ENCODE results near the gene RNF145. TPM values are rescaled to one million over a fixed set of nuclear protein-coding genes. Genes with fewer than 3 reads are reported as not detected.

The RNF145 gene
- total RNA-seq, 2 donors from 2014 or later: 13.5 to 19.5 TPM

DNA sequence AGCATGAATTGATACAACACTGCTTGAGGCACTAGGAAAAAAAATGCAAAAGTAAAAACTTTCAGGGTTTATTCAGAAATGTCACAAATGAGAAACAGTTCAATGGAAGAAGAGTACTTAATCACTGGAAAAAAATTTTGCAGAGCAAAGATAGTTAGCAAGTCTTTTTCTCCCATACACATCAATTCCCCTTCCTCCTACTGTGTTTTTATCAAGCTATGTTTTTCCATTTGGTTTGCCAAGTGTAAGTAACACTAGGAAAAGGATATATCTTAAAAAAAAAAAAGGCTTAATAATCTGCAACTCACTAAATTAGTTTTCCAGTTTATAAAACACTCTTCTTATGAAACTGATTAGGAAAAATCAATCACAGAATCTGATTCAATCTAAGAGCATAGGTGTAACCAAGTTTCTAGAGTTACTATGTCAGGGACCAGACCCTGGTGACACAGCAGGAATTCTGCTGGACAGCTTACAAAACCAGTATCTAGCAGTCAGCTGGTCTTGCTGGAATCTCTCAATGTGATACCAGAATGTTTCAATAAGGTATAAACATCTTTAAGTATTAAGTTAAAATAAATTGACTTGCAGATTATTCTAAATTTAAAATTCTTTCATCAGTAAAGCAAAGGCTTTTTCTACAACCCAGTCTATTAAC lies 34.7 kb downstream of the RNF145 start:
- no peak for TF ChIP-seq POLR2A (IDR thresholded peaks at IDR 0.05)
- peaks cover 2% of the 10 kb centered on the region for H3K4me1 ChIP-seq
- no peak for DNase-seq
- ATAC-seq: no peak
- H3K36me3 ChIP-seq (replicated peaks in 1 of 2; ENCODE audit: insufficient read depth in 1 of 2, low read depth in 2 of 2): no peaks in the 10 kb centered on the region
- no peak overlapping the region for H3K27ac ChIP-seq
- no peaks in the 10 kb centered on the region for H3K9me3 ChIP-seq
- no peaks in the 10 kb centered on the region for H3K27me3 ChIP-seq
- H3K4me3 ChIP-seq: no peak overlapping the region
- intact Hi-C loops (cut with DNase I): no loop called here

- WGBS, 2 donors: 77 to 80% methylated on average over 3 of the region's 3 CpGs
- H3K9me3 ChIP-seq: no peaks in the 10 kb centered on the region
- peaks cover 0 to 2% of the 10 kb centered on the region in 2 donors for H3K36me3 ChIP-seq (replicated peaks in 1 of 2; ENCODE audit: insufficient read depth in 1 of 2, low read depth in 2 of 2)
- TF ChIP-seq, protein P1, sequence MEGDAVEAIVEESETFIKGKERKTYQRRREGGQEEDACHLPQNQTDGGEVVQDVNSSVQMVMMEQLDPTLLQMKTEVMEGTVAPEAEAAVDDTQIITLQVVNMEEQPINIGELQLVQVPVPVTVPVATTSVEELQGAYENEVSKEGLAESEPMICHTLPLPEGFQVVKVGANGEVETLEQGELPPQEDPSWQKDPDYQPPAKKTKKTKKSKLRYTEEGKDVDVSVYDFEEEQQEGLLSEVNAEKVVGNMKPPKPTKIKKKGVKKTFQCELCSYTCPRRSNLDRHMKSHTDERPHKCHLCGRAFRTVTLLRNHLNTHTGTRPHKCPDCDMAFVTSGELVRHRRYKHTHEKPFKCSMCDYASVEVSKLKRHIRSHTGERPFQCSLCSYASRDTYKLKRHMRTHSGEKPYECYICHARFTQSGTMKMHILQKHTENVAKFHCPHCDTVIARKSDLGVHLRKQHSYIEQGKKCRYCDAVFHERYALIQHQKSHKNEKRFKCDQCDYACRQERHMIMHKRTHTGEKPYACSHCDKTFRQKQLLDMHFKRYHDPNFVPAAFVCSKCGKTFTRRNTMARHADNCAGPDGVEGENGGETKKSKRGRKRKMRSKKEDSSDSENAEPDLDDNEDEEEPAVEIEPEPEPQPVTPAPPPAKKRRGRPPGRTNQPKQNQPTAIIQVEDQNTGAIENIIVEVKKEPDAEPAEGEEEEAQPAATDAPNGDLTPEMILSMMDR (IDR thresholded peaks at IDR 0.05): no peak
- H3K4me3 ChIP-seq: no peak overlapping the region
- no peak overlapping the region for H3K27ac ChIP-seq
- intact Hi-C loops (cut with DNase I): no loop called here
- no peaks in the 10 kb centered on the region for H3K4me1 ChIP-seq
- no peak for DNase-seq
- ATAC-seq: no peak
- H3K27me3 ChIP-seq: no peaks in the 10 kb centered on the region
Measured at GRCh38 chr5:159171274-159171673, 38.1 kb downstream of the RNF145 start.

GRCh38 chr5:159170021-159170420 lies 39.3 kb downstream of the RNF145 start:
- DNase-seq: no peak
- H3K36me3 ChIP-seq (replicated peaks in 1 of 2; ENCODE audit: insufficient read depth in 1 of 2, low read depth in 2 of 2): peaks cover 0 to 2% of the 10 kb centered on the region in 2 donors
- no peak for TF ChIP-seq POLR2A (IDR thresholded peaks at IDR 0.05)
- TF ChIP-seq, protein P1 (IDR thresholded peaks at IDR 0.05): no peak

DNA sequence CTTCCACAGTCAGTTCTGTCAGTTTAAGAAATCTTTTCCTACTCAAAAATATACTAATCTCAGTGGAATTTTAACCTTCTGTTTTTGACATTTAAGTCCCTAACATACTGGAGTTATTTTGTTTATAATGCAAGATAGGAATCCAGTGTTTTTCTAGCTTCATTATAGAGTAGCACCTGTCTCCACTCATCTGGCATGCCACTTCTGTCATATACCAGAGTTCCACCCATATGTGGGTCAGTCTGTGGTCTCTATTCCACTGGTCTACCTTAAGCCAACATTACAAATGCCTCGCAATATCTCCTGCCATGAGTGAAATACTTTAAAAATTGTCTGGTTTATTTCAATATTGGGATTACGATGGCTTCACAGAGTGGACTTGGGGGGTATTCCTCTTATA lies 42.9 kb downstream of the RNF145 start:
- Histone ChIP-seq H3K36me3 (replicated peaks in 1 of 2; ENCODE audit: insufficient read depth in 1 of 2, low read depth in 2 of 2) (peaks cover 0 to 2% of the 10 kb centered on the region in 2 donors), H3K4me1 (no peaks in the 10 kb centered on the region), H3K27ac (no peak overlapping the region), H3K9me3 (no peaks in the 10 kb centered on the region), H3K4me3 (no peak overlapping the region), H3K27me3 (no peaks in the 10 kb centered on the region)
- no peak for DNase-seq
- TF ChIP-seq POLR2A (IDR thresholded peaks at IDR 0.05): no peak
- TF ChIP-seq, protein P1 (IDR thresholded peaks at IDR 0.05): no peak
- no peak for ATAC-seq
- intact Hi-C loops (cut with DNase I): no loop called here
- WGBS, 2 donors: 94 to 98% methylated on average over 2 of the region's 2 CpGs

More at GRCh38 chr5:159170021-159170420, 39.3 kb downstream of the RNF145 start:
- H3K27ac ChIP-seq: no peak overlapping the region
- no peak for ATAC-seq
- H3K4me1 ChIP-seq: no peaks in the 10 kb centered on the region
- no peaks in the 10 kb centered on the region for H3K9me3 ChIP-seq
- no peak overlapping the region for H3K4me3 ChIP-seq
- no peaks in the 10 kb centered on the region for H3K27me3 ChIP-seq
- intact Hi-C loops (cut with DNase I): no loop called here

DNA sequence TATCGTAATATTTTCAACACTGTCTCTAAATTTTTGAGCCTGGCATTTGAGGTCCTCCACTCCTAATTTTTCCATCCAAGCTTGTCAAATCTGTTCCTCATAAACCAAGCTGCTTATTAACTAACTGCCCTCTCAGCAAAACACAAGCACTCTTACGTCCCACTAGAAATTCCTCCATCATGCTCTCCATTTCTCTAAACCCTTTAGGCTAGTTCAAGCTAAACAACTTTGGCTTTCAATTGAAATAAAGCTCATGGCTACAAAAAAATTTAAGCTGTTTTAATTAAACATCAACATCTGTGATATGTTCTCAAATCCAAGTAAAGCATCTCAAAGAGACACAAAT lies 45.7 kb downstream of the RNF145 start:
- H3K4me1 ChIP-seq: no peaks in the 10 kb centered on the region
- no peak for ATAC-seq
- no peak overlapping the region for H3K27ac ChIP-seq
- no peak for DNase-seq
- H3K9me3 ChIP-seq: no peaks in the 10 kb centered on the region
- H3K27me3 ChIP-seq: no peaks in the 10 kb centered on the region
- 82 to 83% methylated on average over 2 of the region's 2 CpGs for WGBS, 2 donors
- TF ChIP-seq, protein P1 (IDR thresholded peaks at IDR 0.05): no peak
- H3K36me3 ChIP-seq (replicated peaks in 1 of 2; ENCODE audit: insufficient read depth in 1 of 2, low read depth in 2 of 2): peaks cover 0 to 9% of the 10 kb centered on the region in 2 donors
- no peak overlapping the region for H3K4me3 ChIP-seq
- intact Hi-C loops (cut with DNase I): no loop called here

All from body of pancreas (tissue), 4 donors.